ENCODE results near the gene CHRDL2.

CHRDL2 gene

DNA sequence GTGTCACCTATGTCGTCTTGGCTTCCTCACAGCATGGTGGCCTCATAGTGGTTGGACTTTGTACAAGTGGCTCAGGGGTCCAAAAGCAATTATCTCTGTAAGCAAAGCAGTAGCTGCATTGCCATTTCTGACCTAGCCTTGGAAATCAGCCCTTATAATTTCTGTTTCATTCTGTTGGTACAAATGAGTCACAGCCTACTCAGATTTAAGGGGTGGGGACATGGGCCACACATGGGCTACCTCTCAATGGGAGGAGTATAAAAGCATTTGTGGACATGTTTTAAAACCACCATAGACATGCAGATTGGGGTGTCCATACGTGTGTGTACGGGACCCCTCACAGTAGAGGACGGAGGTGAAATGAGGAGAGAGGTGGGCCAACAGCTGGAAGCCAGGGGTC lies 41.6 kb downstream of the CHRDL2 start:
- no peak for TF ChIP-seq Cebpa-rat (IDR thresholded peaks at IDR 0.05)
- Histone ChIP-seq H3K9ac (no peak overlapping the region), H3K4me2 (no peak overlapping the region), H3K4me1 (peaks cover 5% of the 10 kb centered on the region; the same call in 1 of the 2 replicates), H3K9me3 (no peaks in the 10 kb centered on the region), H3K27me3 (peaks cover 2% of the 10 kb centered on the region), H4K20me1 (no peaks in the 10 kb centered on the region), H3K4me3 (no peak overlapping the region), H3K36me3 (no peaks in the 10 kb centered on the region), H3K27ac (no peak overlapping the region)

DNA sequence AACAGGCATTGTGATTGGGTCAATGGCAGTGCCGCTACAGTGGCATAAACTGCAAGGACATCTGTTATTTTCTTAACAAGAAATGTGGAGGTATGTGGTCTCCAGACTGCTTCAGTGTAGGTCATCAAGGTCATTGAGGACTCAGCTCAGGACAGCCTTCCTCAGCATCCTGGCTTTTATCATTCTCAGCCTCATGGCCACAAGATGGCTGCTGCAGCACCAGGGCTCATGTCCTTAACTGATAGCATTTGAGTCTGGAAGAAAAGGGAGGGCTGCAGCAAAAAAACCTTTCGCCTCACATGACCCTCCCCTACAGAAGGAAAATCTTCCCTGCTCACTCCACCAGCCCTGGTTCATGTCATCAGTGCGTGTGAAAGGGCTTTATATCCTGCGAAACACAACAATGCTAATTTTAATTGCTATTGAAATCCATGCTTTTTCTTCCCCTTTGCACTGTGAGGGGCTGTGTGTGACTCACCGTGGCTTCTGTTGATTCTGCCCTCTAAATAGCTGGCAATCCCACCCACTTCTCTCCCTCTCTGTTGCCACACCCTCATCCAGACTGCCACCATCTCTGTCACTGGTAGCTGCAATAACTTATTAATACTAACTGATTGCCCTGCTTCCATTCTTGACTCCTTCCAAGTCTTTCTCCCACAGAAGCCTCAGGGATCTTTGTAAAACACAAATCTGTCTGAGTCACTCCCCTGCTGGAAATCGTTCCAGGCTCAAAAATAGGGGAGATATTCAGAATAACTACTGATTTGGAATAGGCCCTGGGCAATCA lies 43.8 kb downstream of the CHRDL2 start:
- Histone ChIP-seq H3K36me3 (no peaks in the 10 kb centered on the region), H3K4me1 (peaks cover 5% of the 10 kb centered on the region; the same call in 1 of the 2 replicates), H3K4me3 (no peak overlapping the region), H3K9ac (no peak overlapping the region), H4K20me1 (no peaks in the 10 kb centered on the region), H3K27me3 (peaks cover 24% of the 10 kb centered on the region), H3K4me2 (no peak overlapping the region), H3K9me3 (no peaks in the 10 kb centered on the region), H3K27ac (no peak overlapping the region)
- TF ChIP-seq Cebpa-rat (IDR thresholded peaks at IDR 0.05) = no peak

DNA sequence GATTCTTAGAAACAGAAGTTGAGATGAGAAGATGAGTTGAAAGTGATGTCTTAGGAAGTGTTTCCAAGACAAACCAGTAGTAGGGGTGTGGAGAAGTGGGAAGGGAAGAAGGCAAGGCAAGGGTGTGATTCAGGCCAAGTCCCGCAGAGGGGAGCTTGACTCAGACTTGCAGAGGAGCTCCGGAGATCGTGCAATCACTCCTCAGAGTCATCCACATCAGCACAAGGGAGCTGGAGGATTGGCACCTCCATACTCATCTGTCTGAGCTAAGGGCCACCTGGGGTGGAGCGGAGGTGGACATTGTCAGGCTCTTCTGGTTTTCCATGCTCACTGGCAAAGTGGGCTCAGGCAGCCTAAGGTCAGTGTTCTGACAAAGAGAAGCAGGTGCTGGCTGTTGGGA lies 44.4 kb downstream of the CHRDL2 start:
- H3K4me2 ChIP-seq = no peak overlapping the region

DNA sequence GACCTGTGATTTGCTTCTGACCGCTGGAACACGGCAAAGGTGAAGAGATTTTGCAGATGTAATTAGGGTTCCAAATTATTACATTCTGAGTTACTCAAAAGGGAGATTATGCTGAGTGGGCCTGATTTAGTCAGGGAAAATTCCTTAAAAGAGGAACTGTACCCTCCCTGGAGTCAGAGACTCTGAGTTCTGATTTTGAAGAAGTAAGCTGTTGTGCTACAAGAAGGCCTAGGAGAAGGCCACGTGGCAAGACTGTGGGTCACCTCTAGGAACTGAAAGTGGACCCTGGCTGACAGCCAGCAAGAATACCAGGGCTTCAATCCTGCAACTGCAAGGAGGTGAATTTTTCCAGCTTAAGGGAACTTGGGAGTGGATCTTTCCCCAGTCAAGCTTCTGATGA lies 45.3 kb downstream of the CHRDL2 start:
- H3K27me3 ChIP-seq = peaks cover 30% of the 10 kb centered on the region
- H3K4me2 ChIP-seq = no peak overlapping the region
- H3K27ac ChIP-seq = no peak overlapping the region
- peaks cover 5% of the 10 kb centered on the region; the same call in 1 of the 2 replicates for H3K4me1 ChIP-seq
- TF ChIP-seq Cebpa-rat (IDR thresholded peaks at IDR 0.05) = no peak
- no peak overlapping the region for H3K9ac ChIP-seq
- H4K20me1 ChIP-seq = no peaks in the 10 kb centered on the region
- H3K9me3 ChIP-seq = no peaks in the 10 kb centered on the region
- no peaks in the 10 kb centered on the region for H3K36me3 ChIP-seq
- no peak overlapping the region for H3K4me3 ChIP-seq

More for the DNA sequence above, 44.4 kb downstream of the CHRDL2 start:
- H3K9me3 ChIP-seq = no peaks in the 10 kb centered on the region
- H3K4me1 ChIP-seq = peaks cover 5% of the 10 kb centered on the region; the same call in 1 of the 2 replicates
- no peak overlapping the region for H3K27ac ChIP-seq
- no peak overlapping the region for H3K9ac ChIP-seq
- H3K36me3 ChIP-seq = no peaks in the 10 kb centered on the region
- TF ChIP-seq Cebpa-rat (IDR thresholded peaks at IDR 0.05) = no peak
- H3K27me3 ChIP-seq = peaks cover 30% of the 10 kb centered on the region
- no peak overlapping the region for H3K4me3 ChIP-seq
- H4K20me1 ChIP-seq = no peaks in the 10 kb centered on the region

DNA sequence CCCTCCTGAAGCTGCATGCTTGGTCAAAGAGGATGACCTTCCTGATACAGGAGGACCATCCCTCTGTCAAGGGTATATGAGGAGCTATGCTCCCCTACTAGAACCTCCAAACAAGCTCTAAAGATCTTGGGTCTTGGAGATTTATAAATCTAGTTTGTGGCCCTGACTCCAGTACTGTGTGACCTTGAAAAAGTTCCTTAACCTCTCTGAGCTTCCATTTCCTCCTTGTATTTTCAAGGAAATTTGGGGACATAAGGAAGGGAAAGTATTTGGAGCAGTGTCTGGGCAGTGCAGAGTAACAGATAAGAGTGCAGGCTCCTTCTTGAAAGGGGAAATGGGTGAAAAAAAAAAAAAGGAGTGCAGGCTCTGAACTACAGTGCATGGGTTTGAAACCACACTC lies 45.9 kb downstream of the CHRDL2 start:
- Histone ChIP-seq H3K4me3 (no peak overlapping the region), H3K27ac (no peak overlapping the region), H3K27me3 (peaks cover 30% of the 10 kb centered on the region), H3K4me1 (peaks cover 2% of the 10 kb centered on the region; the same call in 1 of the 2 replicates), H3K9ac (no peak overlapping the region), H4K20me1 (no peaks in the 10 kb centered on the region), H3K9me3 (no peaks in the 10 kb centered on the region), H3K4me2 (no peak overlapping the region), H3K36me3 (no peaks in the 10 kb centered on the region)
- no peak for TF ChIP-seq Cebpa-rat (IDR thresholded peaks at IDR 0.05)

DNA sequence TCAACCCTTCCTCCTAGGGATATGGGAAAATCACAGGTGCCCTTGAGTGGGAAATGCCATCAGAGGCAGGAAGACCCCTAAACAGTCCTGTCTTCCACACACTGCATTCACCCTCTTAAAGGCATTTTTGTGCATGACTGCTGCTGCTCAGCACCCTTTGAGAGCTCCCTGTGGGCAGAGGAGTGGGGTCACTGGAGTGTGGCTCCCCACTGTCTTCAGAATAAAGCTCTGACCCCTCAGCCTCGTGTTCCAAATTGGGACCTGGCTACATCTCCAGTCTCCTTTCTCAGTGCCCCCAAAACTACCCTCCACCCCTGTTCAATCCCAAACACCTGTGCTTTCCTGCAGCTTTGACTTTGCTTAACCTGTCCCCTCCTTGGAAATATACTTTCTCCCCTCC lies 46.6 kb downstream of the CHRDL2 start:
- no peak overlapping the region for H3K9ac ChIP-seq
- H4K20me1 ChIP-seq = no peaks in the 10 kb centered on the region
- peaks cover 30% of the 10 kb centered on the region for H3K27me3 ChIP-seq
- no peaks in the 10 kb centered on the region for H3K9me3 ChIP-seq
- no peak overlapping the region for H3K4me2 ChIP-seq
- H3K4me3 ChIP-seq = no peak overlapping the region
- no peak overlapping the region for H3K27ac ChIP-seq
- H3K36me3 ChIP-seq = no peaks in the 10 kb centered on the region
- no peaks in the 10 kb centered on the region for H3K4me1 ChIP-seq
- TF ChIP-seq Cebpa-rat (IDR thresholded peaks at IDR 0.05) = no peak

DNA sequence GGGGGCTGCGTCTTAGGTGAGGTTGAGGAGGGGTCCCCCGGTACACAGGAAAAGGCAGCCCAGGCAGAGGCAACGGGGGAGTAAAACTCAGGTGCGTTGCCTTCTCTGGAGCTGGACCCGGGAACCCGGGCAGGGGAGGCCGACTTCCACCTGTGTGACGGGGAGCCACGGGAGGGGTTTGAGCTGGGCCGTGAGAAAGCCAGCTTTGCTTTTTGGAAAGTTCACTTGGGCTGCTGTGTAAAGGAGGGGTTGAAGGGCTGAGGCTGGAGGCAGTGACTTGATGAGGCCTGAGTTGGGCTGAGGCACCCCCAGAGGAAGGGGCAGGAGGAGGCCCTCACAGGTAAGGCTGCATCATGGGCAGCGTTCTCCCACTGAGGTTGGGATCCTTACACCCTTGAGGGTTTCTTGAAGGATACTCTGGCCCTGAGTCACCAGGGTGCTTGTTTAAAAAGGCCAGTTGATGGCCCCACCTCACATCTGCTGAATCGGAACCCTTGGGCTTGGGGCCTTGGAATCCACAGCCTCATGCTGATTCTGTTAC lies 47.2 kb downstream of the CHRDL2 start:
- TF ChIP-seq Cebpa-rat (IDR thresholded peaks at IDR 0.05) = no peak
- no peak overlapping the region for H3K4me2 ChIP-seq
- no peaks in the 10 kb centered on the region for H3K4me1 ChIP-seq
- H3K9ac ChIP-seq = no peak overlapping the region
- H3K9me3 ChIP-seq = no peaks in the 10 kb centered on the region
- H3K27me3 ChIP-seq = peaks cover 30% of the 10 kb centered on the region
- H3K36me3 ChIP-seq = no peaks in the 10 kb centered on the region
- H4K20me1 ChIP-seq = no peaks in the 10 kb centered on the region
- no peak overlapping the region for H3K27ac ChIP-seq
- no peak overlapping the region for H3K4me3 ChIP-seq

DNA sequence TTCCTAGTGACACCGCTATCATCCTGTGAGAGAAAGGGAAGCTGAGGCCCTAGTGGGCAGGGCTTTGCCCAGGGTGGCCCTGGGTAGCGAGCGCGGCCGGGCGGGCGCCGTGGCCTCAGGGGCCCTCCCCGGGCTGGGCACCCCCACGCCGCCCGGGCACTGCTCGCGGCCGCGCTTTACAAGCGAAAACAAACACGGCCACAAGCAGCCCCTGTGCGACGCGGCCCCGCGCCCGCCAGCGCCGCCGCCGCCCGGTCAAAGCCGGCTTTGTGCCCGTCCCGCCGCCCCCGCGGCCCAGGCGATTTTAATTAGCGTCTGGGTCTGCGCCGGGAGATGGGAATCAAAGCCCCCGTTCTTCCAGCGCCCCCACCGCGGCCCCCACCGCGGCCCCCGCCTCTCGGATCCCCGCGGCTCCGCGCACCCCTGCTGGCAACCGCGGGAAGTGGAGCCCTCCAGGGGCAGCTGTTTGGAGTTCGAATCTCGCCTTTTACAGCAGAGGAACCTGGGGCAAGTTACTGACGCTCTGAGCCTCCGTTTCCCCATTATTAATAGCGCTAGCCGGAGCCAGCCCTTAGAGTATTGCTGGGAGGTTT lies 47.9 kb downstream of the CHRDL2 start:
- no peak overlapping the region for H3K4me2 ChIP-seq
- H3K4me3 ChIP-seq = no peak overlapping the region
- no peaks in the 10 kb centered on the region for H4K20me1 ChIP-seq
- H3K9me3 ChIP-seq = no peaks in the 10 kb centered on the region
- H3K9ac ChIP-seq = no peak overlapping the region
- H3K27ac ChIP-seq = no peak overlapping the region
- no peak for TF ChIP-seq Cebpa-rat (IDR thresholded peaks at IDR 0.05)
- peaks cover 30% of the 10 kb centered on the region for H3K27me3 ChIP-seq
- no peaks in the 10 kb centered on the region for H3K4me1 ChIP-seq
- no peaks in the 10 kb centered on the region for H3K36me3 ChIP-seq

DNA sequence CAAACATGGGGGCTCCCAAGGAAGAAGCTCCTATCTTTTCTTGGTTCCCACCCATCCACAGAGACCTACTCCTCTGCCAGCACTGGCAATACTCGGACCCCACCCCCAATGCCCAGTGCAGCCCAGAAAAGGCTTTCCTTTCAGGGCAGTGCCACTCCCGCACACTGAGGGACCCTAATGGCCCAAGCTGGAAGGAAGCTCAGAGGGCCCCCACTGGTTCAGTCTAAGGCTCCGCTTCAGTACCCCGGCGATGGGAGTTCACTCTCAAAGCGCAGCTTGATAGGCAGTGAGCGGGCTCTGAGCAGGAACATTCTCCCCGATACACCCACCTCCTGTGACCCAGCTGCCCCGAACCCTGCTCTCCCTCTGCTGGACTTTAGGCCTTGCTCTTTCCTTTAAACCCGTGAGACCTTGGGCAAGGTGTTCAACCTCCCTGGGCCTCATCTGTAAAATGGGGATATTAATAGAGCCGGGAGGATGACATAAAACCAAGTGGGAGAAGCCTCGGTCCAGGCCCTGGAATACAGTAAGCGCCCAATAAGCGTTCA lies 48.4 kb downstream of the CHRDL2 start:
- H3K9ac ChIP-seq = no peak overlapping the region

More for the DNA sequence above, 48.4 kb downstream of the CHRDL2 start:
- no peak overlapping the region for H3K4me3 ChIP-seq
- no peaks in the 10 kb centered on the region for H3K36me3 ChIP-seq
- no peak overlapping the region for H3K4me2 ChIP-seq
- no peaks in the 10 kb centered on the region for H3K4me1 ChIP-seq
- TF ChIP-seq Cebpa-rat (IDR thresholded peaks at IDR 0.05) = no peak
- H3K9me3 ChIP-seq = no peaks in the 10 kb centered on the region
- peaks cover 30% of the 10 kb centered on the region for H3K27me3 ChIP-seq
- no peak overlapping the region for H3K27ac ChIP-seq
- H4K20me1 ChIP-seq = no peaks in the 10 kb centered on the region

Data from BLaER1 (cell line).